ENCODE measurements around the gene RNU6-9.
A peak's percentile ranks its signal among the peaks of the same experiment; 100 is the strongest.
"Not testable (repeated sequence)": the region's sequence is repeated elsewhere in the genome, so short reads cannot be mapped to it uniquely, and the experiment has no call there.

Gene RNU6-9

DNA sequence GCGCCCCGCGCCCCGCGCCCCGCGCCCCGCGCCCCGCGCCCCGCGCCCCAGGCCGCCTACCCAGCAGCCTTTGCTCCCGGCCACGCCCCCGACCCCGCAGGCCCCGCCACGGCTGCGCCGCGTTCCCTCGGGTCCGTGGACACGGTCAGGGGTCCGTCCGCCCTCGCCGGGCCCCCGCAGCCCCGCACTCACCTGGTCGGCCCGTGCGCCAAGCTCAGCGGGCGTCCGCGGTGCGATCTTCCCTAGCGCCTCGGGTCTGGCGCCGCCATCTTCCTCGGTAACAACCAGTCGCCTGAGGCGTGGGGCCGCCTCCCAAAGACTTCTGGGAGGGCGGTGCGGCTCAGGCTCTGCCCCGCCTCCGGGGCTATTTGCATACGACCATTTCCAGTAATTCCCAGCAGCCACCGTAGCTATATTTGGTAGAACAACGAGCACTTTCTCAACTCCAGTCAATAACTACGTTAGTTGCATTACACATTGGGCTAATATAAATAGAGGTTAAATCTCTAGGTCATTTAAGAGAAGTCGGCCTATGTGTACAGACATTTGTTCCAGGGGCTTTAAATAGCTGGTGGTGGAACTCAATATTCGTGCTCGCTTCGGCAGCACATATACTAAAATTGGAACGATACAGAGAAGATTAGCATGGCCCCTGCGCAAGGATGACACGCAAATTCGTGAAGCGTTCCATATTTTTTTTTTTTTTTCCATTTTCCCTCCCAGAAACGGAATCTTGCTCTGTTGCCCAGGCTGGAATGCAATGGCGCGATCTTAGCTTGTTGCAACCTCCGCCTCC lies at the start of gene RNU6-9, which contains the start of gene MED16:
RNU6-9 (plus strand) TSS at position 591 of the 796 bp plus-strand sequence.
MED16 (minus strand) TSS at position 294 of the 796 bp plus-strand sequence. CDS start 2,056 bp downstream, outside the sequence.
- peak; percentile 95 for DNase-seq

GRCh38 chr19:843836-844545 lies 49.3 kb upstream of the RNU6-9 start:
- DNase-seq = no peak

DNA sequence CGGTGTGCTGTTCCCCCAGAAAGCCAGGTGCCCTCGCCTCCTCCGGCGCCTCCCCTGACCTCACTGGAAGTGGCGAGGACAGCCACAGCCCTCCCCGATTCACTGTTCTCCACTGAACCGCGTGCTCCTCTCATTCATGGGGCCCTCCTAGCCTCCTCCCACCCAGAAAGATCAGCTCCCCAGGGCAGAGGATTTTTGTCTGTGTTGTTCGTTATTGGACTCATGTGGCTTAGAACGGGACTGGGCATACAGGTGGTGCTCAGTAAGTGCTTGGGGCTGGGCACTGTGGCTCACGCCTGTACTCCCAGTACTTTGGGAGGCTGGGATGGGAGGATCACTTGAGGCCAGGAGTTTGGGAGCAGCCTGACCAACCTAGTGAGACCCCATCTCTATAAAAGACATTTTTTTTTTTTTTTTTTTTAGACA lies 48.7 kb upstream of the RNU6-9 start:
- peak; percentile 50 for DNase-seq

- no peak for DNase-seq
These were observed 47.4 kb upstream of the RNU6-9 start for GRCh38 chr19:845707-846521.

GRCh38 chr19:848386-848921 lies 44.8 kb upstream of the RNU6-9 start:
- peak; percentile 56 for DNase-seq

DNA sequence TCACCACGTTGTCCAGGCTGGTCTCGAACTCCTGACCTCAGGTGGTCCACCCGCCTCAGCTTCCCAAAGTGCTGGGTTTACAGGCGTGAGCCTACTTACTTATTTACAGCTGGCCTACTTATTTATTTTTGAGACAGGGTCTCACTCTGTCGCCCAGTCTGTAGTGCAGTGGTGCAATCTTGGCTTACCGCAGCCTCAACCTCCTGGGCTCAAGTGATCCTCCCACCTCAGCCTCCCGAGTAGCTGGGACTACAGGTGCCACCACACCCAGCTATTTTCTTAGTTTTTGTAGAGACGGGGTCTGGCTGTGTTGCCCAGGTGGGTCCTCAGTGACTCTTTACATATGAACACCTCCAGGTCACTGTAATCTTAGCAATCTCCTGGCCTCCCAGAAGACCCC lies 44.1 kb upstream of the RNU6-9 start:
- not testable (repeated sequence) for DNase-seq

DNA sequence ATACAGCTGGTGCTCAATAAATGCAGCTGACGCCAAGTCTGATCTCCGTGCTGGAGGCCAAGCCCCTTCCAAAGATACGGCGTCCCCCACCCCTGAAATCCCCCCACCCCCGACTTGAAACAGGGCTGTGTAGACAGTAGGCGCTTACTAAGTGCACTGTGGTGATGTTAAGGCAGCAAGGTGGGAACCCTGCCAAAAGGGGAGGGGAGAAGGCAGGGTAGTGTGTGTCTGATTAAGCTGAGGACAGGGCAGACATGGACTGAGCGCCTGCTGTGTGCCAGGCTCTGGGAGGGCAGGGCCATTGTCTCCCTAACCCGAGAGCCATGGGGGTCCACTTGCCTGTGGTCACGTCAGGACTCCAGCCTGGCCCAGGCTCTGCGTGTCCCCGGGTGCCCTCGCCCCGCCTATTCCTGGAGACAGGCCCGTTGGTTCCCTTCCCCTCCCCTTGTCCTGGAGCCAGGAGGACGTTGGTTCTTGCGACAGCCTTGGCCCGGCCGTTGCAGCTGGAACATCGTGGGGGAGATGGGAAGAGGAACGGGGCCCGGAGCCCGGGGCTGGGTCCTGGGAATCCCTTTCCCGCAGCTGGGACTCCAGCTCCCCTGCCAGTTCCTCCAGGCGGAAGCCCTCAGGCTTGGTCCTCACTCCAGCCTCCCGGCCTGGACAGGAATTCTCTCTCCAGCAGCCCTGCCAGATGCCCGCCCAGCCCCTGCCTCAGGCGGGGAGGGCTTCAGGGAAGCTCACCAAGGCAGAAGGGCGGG lies 42.9 kb upstream of the RNU6-9 start:
- peak; percentile 90 for DNase-seq

GRCh38 chr19:850979-851335 lies 42.3 kb upstream of the RNU6-9 start:
- DNase-seq = no peak

GRCh38 chr19:852136-853013 lies 40.9 kb upstream of the RNU6-9 start, which contains the start of gene ELANE:
Gene ELANE (plus strand): TSS chr19:852303. CDS start chr19:852329, 26 bp downstream.
- DNase-seq = peak; percentile 53

GRCh38 chr19:853014-853585 lies 40.2 kb upstream of the RNU6-9 start:
- no peak for DNase-seq

DNA sequence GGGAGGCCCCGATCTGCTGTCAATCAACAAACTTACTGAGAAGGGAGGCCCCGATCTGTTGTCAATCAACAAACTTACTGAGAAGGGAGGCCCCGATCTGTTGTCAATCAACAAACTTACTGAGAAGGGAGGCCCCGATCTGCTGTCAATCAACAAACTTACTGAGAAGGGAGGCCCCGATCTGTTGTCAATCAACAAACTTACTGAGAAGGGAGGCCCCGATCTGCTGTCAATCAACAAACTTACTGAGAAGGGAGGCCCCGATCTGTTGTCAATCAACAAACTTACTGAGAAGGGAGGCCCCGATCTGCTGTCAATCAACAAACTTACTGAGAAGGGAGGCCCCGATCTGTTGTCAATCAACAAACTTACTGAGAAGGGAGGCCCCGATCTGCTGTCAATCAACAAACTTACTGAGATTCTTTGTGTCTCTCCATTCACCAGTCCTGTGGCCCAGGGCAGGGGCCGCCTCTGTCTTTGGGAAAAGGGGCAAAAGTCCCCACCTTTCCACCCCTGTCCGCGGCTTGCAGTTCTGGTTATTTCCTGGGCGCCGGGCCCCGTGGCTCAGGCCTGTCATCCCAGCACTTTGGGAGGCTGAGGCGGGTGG lies 39.6 kb upstream of the RNU6-9 start:
- not testable (repeated sequence) for DNase-seq

GRCh38 chr19:854549-854948 lies 38.7 kb upstream of the RNU6-9 start:
- no peak for DNase-seq

DNA sequence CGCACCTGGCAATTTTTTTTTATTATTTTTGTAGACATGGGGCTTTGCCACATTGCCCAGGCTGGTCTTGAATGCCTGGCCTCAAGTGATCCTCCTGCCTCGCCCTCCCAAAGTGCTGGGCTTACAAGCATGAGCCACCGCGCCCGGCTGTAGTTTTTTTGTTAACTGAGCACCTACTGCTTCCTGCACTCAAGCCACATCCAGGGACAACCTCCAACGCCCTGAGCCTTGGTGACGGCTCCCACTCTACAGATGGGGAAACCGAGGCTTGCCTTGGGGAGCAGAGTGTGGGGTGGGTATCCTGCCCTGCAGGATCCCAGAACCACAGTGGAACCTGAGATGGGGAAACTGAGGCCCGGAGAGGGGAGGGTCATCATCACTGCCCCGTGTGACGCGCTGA lies 38.1 kb upstream of the RNU6-9 start:
- DNase-seq = no peak

DNA sequence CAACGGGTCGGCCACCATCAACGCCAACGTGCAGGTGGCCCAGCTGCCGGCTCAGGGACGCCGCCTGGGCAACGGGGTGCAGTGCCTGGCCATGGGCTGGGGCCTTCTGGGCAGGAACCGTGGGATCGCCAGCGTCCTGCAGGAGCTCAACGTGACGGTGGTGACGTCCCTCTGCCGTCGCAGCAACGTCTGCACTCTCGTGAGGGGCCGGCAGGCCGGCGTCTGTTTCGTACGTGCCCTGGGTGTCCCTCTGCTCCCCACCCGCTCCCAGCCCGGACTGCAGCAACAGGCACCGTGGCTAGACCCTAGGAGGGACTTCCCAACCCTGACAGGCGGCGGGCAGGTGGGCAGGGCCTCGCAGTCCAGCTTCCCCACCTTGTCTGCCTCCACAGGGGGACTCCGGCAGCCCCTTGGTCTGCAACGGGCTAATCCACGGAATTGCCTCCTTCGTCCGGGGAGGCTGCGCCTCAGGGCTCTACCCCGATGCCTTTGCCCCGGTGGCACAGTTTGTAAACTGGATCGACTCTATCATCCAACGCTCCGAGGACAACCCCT lies 37.6 kb upstream of the RNU6-9 start:
- DNase-seq = no peak

- DNase-seq = no peak
These were observed 35.0 kb upstream of the RNU6-9 start for GRCh38 chr19:858284-858683.

- DNase-seq = peak; percentile 88
These were observed 34.1 kb upstream of the RNU6-9 start, which contains the start of gene CFD for GRCh38 chr19:858868-859843. Gene CFD (plus strand): TSS chr19:859664. CDS start chr19:859690, 26 bp downstream.

- DNase-seq = no peak
These were observed 32.0 kb upstream of the RNU6-9 start for GRCh38 chr19:861141-861755.

All from MV-4-11 (cell line).